Thoracic aorta (tissue), 2 donors: ENCODE data around the gene POU6F2. TPM values are rescaled to one million over a fixed set of nuclear protein-coding genes. Genes with fewer than 3 reads are reported as not detected.

Experiments used
- ATAC-seq: fragments of 150-250 bp; one replicate; pipeline ENCODE4 v1.8.0; 2017; ENCODE audit warnings: low read depth; ENCODE audit not compliant: insufficient number of reproducible peaks, low FRiP score
- DNase-seq: peaks from one replicate; pipeline ENCODE4 v3.0.0-alpha.2; 2020; ENCODE audit warnings: low spot score
- H3K27ac ChIP-seq, 2 donors: fragments of 200-600 bp; sonication (generic); 1 replicate in 1 of 2; 2 replicates in 1 of 2; pipeline ENCODE4 v1.5.1; 2016; ENCODE audit warnings: mild to moderate bottlenecking in 2 of 2, moderate library complexity in 2 of 2
- H3K27me3 ChIP-seq: fragments of 200-600 bp; sonication (generic); replicated peaks from 2 replicates; pipeline ENCODE4 v1.6.0; 2016; ENCODE audit warnings: mild to moderate bottlenecking; ENCODE audit not compliant: insufficient read depth
- H3K36me3 ChIP-seq: fragments of 200-600 bp; sonication (generic); one replicate; pipeline ENCODE4 v1.5.1; 2016
- H3K4me1 ChIP-seq, 2 donors: fragments of 200-600 bp; sonication (generic); 1 replicate in 1 of 2; 2 replicates in 1 of 2; pipeline versions ENCODE4 v1.5.1 to v1.6.0; 2016; ENCODE audit warnings: low read depth in 2 of 2, mild to moderate bottlenecking in 1 of 2; ENCODE audit not compliant: control insufficient read depth in 1 of 2
- H3K4me3 ChIP-seq: fragments of 200-600 bp; sonication (generic); 2 replicates; pipeline ENCODE4 v1.5.1; 2016; ENCODE audit warnings: mild to moderate bottlenecking
- H3K9me3 ChIP-seq: fragments of 200-600 bp; sonication (generic); 2 replicates; pipeline ENCODE4 v1.5.1; 2016
- total RNA-seq, 2 donors: library from RNA; depleted of rRNA; stranded (reverse); fragments of >200 nt; gene quantifications; one replicate each; pipeline versions ENCODE4 v1.1.0 to v1.2.3, GENCODE V29; 2016
- TF ChIP-seq, protein P1 (sequence below): fragments of 200-600 bp; sonication (generic); IDR thresholded peaks from one replicate; pipeline ENCODE4 v1.5.1; 2019; ENCODE audit warnings: antibody characterized with exemption

The POU6F2 gene
- total RNA-seq, 2 donors from 2014 or later = not detected

DNA sequence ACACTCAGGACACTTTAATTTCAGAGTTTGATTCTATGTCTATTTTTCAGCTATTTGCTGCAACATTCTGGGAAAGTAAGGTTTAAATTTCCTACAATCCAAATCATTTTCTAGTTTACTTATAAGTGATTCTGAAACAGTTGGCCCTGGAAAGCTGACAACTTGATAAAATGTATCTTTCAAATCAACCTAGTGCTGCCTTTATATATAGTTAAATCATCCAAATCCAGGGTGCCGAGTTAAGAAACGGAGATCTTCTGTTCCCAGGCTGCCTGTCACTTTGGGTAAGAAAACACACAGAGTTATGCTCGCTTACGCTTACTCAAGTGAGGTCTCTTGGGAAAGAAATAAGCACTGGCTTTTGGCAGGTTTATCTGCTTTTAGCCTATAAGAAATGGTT is 175.0 kb downstream of the POU6F2 start:
- Histone ChIP-seq H3K36me3 (no peaks in the 10 kb centered on the region), H3K4me3 (no peak overlapping the region), H3K9me3 (no peaks in the 10 kb centered on the region), H3K27ac (no peak overlapping the region), H3K27me3 (no peaks in the 10 kb centered on the region), H3K4me1 (no peaks in the 10 kb centered on the region)
- DNase-seq (no peak), ATAC-seq (no peak)
- TF ChIP-seq, protein P1, sequence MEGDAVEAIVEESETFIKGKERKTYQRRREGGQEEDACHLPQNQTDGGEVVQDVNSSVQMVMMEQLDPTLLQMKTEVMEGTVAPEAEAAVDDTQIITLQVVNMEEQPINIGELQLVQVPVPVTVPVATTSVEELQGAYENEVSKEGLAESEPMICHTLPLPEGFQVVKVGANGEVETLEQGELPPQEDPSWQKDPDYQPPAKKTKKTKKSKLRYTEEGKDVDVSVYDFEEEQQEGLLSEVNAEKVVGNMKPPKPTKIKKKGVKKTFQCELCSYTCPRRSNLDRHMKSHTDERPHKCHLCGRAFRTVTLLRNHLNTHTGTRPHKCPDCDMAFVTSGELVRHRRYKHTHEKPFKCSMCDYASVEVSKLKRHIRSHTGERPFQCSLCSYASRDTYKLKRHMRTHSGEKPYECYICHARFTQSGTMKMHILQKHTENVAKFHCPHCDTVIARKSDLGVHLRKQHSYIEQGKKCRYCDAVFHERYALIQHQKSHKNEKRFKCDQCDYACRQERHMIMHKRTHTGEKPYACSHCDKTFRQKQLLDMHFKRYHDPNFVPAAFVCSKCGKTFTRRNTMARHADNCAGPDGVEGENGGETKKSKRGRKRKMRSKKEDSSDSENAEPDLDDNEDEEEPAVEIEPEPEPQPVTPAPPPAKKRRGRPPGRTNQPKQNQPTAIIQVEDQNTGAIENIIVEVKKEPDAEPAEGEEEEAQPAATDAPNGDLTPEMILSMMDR = no peak

DNA sequence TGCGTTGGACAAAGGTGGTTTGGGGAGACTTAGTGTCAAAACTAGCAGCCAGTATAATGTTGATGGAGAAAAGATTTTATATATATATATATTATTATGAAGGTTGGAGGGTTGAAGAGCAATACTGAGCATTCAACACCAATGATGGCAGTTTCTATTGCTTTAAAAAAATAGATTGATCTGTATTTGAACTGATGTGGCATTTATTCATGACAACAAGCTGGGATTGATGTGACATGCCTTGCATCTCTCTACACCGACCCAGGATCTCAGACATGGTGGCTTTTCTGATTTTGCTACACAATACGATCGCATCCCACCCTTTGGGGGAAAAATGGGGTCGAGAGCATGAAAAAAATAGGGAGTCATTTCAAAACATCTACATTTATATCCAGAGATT is 175.4 kb downstream of the POU6F2 start:
- TF ChIP-seq, protein P1 = no peak
- Histone ChIP-seq H3K36me3 (no peaks in the 10 kb centered on the region), H3K27ac (no peak overlapping the region), H3K4me1 (no peaks in the 10 kb centered on the region), H3K27me3 (no peaks in the 10 kb centered on the region), H3K4me3 (no peak overlapping the region), H3K9me3 (no peaks in the 10 kb centered on the region)
- no peak for ATAC-seq
- DNase-seq = no peak

DNA sequence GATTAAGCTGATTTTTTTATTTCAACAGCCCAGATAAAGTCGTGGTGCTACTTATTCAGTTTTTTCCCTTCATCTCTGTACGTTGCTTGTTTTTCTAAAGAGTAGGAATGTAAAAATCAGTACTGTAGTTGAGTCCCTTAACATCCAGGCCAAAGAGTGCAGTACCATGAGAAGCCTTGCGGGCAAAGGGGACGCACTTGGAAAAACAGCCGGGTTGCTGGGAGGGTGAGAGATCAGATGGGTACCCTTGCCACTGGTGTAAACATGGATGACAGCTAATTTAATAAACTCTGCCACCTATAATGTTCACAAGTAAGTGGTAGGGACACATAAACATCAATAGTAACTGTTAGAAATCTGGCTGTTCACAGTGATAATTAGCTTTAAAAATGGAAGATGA is 175.9 kb downstream of the POU6F2 start:
- Histone ChIP-seq H3K9me3 (no peaks in the 10 kb centered on the region), H3K4me3 (no peak overlapping the region), H3K27ac (no peak overlapping the region), H3K36me3 (no peaks in the 10 kb centered on the region), H3K27me3 (no peaks in the 10 kb centered on the region), H3K4me1 (no peaks in the 10 kb centered on the region)
- no peak for DNase-seq
- ATAC-seq = no peak
- TF ChIP-seq, protein P1 = no peak

DNA sequence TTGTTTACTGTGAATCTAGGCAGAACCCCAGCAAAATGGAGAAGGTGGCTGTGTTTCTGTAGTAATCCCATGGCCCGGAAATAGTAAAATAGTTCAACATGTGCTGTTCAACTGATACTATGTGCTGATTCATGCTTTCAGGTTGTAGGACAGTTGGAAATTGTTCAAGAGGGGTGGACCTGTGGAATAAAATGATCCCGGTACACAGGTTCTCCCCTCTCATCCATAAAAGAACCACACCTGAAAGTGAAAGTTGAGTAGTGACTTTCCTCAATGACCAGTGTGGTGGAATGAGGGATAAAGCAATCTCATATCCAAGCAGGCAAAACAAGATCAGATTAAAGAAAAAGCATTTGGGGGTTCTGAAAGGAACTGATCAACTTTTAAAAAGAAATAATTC is 177.1 kb downstream of the POU6F2 start:
- Histone ChIP-seq H3K27ac (no peak overlapping the region), H3K4me1 (no peaks in the 10 kb centered on the region), H3K27me3 (no peaks in the 10 kb centered on the region), H3K4me3 (no peak overlapping the region), H3K36me3 (no peaks in the 10 kb centered on the region), H3K9me3 (no peaks in the 10 kb centered on the region)
- TF ChIP-seq, protein P1 = no peak
- ATAC-seq (no peak), DNase-seq (no peak)

DNA sequence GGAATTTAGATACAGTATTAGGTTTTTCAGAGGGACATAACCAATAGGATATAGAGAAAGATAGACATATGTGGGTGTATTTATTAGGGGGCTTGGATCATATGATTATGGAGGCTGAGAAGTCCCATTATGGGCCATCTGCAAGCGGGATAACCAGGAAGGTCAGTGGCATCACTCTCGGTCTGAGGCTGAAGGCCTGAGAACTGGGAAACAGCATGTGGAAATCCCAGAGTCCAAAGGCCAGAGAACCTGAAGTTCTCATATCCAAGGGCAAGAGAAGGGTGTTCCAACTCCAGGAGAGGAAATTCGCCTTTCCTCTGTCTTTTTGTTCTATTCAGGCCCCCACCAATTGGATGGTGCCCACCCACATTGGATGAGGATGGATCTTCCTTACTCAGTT is 180.7 kb downstream of the POU6F2 start:
- DNase-seq (no peak), ATAC-seq (no peak)
- H3K4me3 ChIP-seq = no peak overlapping the region
- no peak overlapping the region for H3K27ac ChIP-seq
- TF ChIP-seq, protein P1 = no peak
- no peaks in the 10 kb centered on the region for H3K9me3 ChIP-seq
- no peaks in the 10 kb centered on the region for H3K36me3 ChIP-seq
- H3K4me1 ChIP-seq = no peaks in the 10 kb centered on the region
- H3K27me3 ChIP-seq = no peaks in the 10 kb centered on the region
